GF-D8 (cell line): Measurements from ENCODE around the gene SIM2.

Experiments
- DNase-seq: peaks from one replicate; lab custom pipeline; 2025; lab: John Stamatoyannopoulos, UW

The SIM2 gene

GRCh38 chr21:36716836-36717235 lies 17.9 kb downstream of the SIM2 start:
- DNase-seq, result no peak

- DNase-seq, result no peak
Observed at GRCh38 chr21:36717976-36718375, 19.1 kb downstream of the SIM2 start.

GRCh38 chr21:36718951-36719501 lies 20.1 kb downstream of the SIM2 start:
- no peak for DNase-seq

GRCh38 chr21:36719614-36720013 lies 20.7 kb downstream of the SIM2 start:
- DNase-seq, result no peak

- no peak for DNase-seq
Observed at GRCh38 chr21:36721817-36722216, 22.9 kb downstream of the SIM2 start.

GRCh38 chr21:36722370-36723368 lies 23.8 kb downstream of the SIM2 start:
- DNase-seq, result no peak

- DNase-seq, result no peak
Observed at GRCh38 chr21:36723371-36723881, 24.5 kb downstream of the SIM2 start.

GRCh38 chr21:36724660-36725059 lies 25.7 kb downstream of the SIM2 start:
- no peak for DNase-seq

GRCh38 chr21:36725793-36726386 lies 27.0 kb downstream of the SIM2 start:
- DNase-seq, result no peak

GRCh38 chr21:36727866-36728265 lies 29.0 kb downstream of the SIM2 start:
- no peak for DNase-seq

- no peak for DNase-seq
Observed at GRCh38 chr21:36728371-36729111, 29.6 kb downstream of the SIM2 start.

- DNase-seq, result no peak
Observed at GRCh38 chr21:36729310-36729970, 30.5 kb downstream of the SIM2 start.

GRCh38 chr21:36730291-36731281 lies 31.7 kb downstream of the SIM2 start:
- DNase-seq, result no peak

GRCh38 chr21:36732217-36732616 lies 33.3 kb downstream of the SIM2 start:
- no peak for DNase-seq

- DNase-seq, result no peak
Observed at GRCh38 chr21:36732761-36733160, 33.8 kb downstream of the SIM2 start.

GRCh38 chr21:36733857-36734256 lies 34.9 kb downstream of the SIM2 start:
- DNase-seq, result no peak

- no peak for DNase-seq
Observed at GRCh38 chr21:36734367-36735200, 35.7 kb downstream of the SIM2 start.

- no peak for DNase-seq
Observed at GRCh38 chr21:36735201-36735515, 36.2 kb downstream of the SIM2 start.

- no peak for DNase-seq
Observed at GRCh38 chr21:36735724-36736320, 36.9 kb downstream of the SIM2 start.
